GM12801 (cell line): Measurements from ENCODE around the gene METAP1D.

Source experiments
- CTCF ChIP-seq: IDR thresholded peaks from one replicate; pipeline ENCODE4 v1.5.1; 2011; ENCODE audit warnings: control low read depth; ENCODE audit not compliant: insufficient read length; ENCODE audit errors: extremely low read depth

Gene METAP1D

GRCh38 chr2:172108587-172108930 is 108.8 kb downstream of the METAP1D start:
- TF ChIP-seq CTCF = no peak

- no peak for TF ChIP-seq CTCF
Measured at GRCh38 chr2:172109256-172109987, 109.7 kb downstream of the METAP1D start.

GRCh38 chr2:172109988-172110811 is 110.4 kb downstream of the METAP1D start:
- TF ChIP-seq CTCF = no peak

- TF ChIP-seq CTCF = no peak
Measured at GRCh38 chr2:172113617-172114016, 113.9 kb downstream of the METAP1D start.

- no peak for TF ChIP-seq CTCF
Measured at GRCh38 chr2:172114579-172114978, 114.8 kb downstream of the METAP1D start.

GRCh38 chr2:172116107-172116506 is 116.4 kb downstream of the METAP1D start:
- TF ChIP-seq CTCF = no peak

GRCh38 chr2:172119089-172119488 is 119.3 kb downstream of the METAP1D start:
- TF ChIP-seq CTCF = no peak
